ENCODE measurements around the gene PRSS12. TPM values are rescaled to one million over a fixed set of nuclear protein-coding genes. Genes with fewer than 3 reads are reported as not detected.
"Not testable (repeated sequence)": the region's sequence is repeated elsewhere in the genome, so short reads cannot be mapped to it uniquely, and the experiment has no call there.

The PRSS12 gene
- total RNA-seq, 1 experiment from 2014 or later = 5.8 TPM

DNA sequence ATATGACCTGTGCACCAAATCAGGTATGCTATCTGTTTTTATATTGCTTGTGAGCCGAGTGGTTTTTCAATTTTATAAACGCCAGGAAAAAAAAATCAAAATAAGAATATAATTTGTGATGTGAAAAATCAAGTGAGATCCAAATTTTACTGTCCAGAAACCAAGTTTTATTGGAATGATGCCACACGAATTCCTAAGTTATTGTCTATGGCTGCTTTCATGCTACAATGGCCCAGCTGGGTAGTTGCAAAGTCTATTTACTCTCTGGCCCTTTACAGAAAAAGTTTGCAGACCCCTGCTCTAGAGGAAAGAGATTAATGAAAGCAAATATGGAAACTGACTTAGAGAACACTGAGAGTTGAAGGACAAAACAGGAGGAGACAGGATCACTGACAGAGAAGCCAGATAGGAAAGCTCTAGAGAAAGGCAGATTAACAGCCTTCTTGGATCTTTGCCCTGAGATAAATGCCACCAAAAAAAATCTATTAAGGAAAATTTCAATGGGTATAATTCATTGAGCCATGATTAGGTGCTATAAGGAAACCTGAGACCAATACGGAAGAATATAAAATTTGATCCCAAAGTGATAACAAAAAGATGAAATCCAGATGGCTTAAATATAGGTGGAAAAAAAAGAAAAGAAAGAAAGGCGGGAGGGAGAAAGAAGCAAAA lies 29.8 kb downstream of the PRSS12 start:
- no peak for DNase-seq (ENCODE audit: low read depth)

DNA sequence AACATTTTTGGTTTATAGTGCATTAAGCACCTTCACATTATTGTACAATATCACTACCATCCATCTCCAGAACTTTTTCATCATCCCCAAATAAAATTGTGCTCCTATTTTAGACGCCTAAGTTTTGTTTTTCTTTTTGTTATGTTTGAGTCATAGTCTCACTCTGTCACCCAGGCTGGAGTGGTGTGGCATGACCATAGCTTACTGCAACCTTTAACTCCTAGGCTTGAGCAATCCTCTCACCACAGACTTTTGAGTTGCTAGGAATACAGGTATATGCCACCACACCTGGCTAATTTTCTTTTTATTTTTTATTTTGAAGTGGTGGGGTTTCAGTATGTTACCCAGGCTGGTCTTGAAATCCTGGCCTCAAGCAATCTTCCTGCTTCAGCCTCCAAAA lies 33.9 kb downstream of the PRSS12 start:
- DNase-seq (ENCODE audit: low read depth) = no peak

DNA sequence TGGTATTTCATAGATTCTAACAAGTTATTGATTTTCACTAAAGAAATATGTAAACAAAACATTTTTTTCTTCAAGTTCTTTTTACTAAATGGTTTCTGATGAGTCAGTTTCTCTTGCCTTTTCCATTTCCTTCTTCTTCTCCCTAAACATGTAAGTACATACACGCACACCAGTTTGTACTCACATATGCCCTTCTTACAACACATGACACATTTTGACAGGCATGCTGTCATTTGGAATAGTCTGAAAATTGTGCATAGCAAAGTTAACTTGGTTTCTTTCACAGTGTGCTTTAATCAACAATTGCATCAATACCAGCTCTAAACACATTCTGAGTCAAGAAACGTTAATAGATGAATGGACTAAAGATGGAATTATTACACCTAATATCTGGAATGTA lies 35.1 kb downstream of the PRSS12 start:
- DNase-seq (ENCODE audit: low read depth) = no peak

DNA sequence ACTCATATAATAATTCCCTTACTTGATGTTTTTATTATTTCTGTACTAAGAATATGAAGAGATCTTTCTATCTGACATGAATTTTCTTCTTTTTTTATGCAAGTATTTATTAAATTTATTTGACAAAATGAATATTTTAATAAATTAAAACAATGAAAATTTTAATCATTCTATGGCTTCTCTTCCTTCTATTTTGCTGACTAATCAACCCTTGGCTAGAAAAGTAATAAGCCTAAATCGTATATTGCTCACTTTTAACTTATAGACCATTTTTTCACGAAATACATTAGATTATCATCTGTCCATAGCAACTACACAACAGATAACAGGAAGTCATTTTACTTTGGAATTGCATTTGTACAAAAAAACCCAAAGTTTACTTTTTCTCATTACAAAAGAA lies 38.6 kb downstream of the PRSS12 start:
- no peak for DNase-seq (ENCODE audit: low read depth)

DNA sequence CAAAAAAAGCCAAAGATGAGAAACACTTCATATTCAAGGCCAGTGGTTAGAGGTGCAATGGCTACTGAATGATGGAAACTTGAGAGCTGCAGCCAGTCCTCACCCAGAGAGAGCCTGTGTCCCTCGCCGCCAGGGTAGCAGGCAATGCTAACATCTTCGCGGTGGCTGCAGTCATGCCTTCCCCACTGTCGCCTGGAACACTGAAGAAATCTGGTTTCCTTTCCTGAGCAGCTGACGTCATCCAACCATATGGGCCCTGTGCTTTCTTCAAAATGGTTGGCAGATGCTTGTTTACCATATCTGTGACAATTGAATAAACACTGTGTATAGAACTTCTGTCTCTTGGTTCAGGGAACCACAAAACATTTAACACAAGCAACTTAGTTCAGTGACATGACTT lies 39.7 kb downstream of the PRSS12 start:
- DNase-seq (ENCODE audit: low read depth) = no peak

DNA sequence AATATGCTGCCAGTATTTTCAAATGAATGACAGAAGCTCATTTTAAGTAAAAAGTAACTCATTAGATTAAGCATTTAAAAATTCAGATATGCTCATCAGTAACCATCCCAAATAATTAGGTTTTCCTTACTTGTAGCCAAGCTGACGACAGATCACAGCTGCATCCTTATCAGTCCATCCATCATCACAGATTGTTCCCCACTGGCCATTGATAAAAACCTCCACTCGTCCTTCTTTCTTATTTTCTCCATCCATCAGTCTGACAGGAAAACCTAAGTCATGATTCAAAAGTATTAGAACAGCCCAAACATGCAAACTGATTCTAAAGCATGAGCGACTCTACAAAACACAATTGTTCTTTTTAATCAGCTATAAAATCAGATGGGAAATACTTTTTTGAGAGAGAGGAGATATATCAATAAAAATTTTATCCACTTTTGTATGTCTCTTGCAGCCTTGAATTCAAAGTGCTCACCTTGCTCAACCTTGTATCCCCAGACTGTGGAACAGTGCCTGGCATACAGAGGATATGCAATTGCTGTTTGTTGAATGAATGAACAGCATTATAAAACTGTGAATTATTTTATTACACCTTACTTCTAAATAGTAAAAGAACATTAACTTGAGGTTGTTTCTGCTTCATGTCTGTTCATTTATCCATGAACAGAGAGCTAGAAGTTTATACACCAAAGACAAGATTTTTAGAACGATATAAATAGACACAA lies 44.3 kb downstream of the PRSS12 start:
- DNase-seq (ENCODE audit: low read depth) = no peak

- DNase-seq (ENCODE audit: low read depth) = no peak
These were observed 45.2 kb downstream of the PRSS12 start for GRCh38 chr4:118307643-118308042.

GRCh38 chr4:118299619-118300018 lies 53.2 kb downstream of the PRSS12 start:
- DNase-seq (ENCODE audit: low read depth) = not testable (repeated sequence)

DNA sequence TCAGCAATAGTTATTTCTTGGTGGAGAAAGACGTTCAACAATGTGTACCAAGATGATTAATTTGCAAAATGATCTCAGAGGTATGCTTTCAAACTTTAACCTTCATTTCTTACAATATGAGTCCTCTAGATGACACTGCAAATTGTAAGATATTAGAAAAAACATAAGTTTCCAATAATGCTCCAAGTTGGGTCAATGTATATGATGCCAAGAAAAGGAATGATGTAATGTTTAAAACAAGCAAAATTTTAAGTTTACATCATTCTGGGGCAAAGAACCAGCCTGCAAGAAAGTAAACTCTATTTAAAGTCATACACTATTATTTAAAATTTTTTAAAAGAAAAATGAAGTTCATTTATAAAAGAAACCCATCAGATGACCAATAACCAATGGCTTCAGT lies 56.1 kb downstream of the PRSS12 start:
- no peak for DNase-seq (ENCODE audit: low read depth)

DNA sequence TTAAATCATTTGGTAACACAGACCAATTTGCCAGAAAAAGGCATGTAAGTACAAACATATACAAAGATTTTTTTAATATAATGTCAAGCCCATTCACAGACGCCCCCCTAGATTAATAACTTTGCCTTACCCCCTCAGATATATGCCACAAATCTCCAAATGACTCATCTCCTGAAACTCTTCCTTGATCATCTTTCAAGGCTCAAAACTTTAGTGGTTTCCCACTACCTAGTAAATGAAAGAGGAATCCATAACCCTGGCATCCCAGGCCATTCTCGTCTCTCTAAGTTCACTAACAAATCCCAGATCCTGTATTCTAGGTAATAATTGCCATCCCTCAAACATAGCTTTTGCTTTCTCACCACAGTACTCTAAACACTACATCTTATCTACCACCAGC lies 61.9 kb downstream of the PRSS12 start:
- DNase-seq (ENCODE audit: low read depth) = no peak

GRCh38 chr4:118289794-118290193 lies 63.0 kb downstream of the PRSS12 start:
- DNase-seq (ENCODE audit: low read depth) = no peak

GRCh38 chr4:118287711-118288451 lies 64.9 kb downstream of the PRSS12 start:
- DNase-seq (ENCODE audit: low read depth) = no peak

- DNase-seq (ENCODE audit: low read depth) = no peak
These were observed 66.1 kb downstream of the PRSS12 start for GRCh38 chr4:118286685-118287084.

DNA sequence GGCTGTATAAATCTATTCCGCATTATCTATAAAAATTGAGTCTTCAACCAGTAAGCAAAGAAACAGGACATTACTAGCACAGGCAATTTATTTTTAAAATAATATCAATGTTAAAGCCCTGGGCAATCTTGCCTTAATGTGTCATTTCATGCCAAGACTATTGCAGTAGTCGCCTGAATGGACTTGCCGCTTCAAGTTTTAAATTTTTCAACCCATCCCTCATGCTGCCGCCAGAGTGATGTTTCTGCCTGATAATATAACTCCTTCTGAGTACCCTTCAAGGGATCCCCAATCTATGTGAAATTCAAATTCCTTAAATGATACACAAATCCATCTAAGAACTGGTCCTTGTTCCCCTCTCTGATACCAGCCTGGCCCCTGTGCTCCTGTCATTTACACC lies 66.9 kb downstream of the PRSS12 start:
- DNase-seq (ENCODE audit: low read depth) = no peak

GRCh38 chr4:118284169-118284568 lies 68.6 kb downstream of the PRSS12 start:
- DNase-seq (ENCODE audit: low read depth) = no peak

DNA sequence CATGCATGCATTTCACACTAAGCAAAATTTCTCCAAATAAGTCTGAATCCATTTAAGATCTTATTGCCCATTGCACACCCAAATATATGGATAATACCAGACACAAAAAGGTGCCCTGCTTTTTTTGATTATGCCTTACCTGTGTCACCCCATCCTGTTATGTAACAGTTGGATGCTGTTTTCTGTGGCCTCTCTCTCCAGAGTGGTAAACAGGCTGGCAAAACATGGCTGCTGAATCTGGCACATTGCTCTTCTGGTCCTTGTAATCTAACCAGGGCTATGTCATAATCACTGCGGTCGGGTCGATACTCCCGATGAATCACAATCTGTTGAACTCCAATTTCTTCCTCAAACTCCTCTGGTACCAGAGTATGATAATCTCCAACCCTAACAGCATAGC lies 70.1 kb downstream of the PRSS12 start:
- DNase-seq (ENCODE audit: low read depth) = peak; percentile 45

DNA sequence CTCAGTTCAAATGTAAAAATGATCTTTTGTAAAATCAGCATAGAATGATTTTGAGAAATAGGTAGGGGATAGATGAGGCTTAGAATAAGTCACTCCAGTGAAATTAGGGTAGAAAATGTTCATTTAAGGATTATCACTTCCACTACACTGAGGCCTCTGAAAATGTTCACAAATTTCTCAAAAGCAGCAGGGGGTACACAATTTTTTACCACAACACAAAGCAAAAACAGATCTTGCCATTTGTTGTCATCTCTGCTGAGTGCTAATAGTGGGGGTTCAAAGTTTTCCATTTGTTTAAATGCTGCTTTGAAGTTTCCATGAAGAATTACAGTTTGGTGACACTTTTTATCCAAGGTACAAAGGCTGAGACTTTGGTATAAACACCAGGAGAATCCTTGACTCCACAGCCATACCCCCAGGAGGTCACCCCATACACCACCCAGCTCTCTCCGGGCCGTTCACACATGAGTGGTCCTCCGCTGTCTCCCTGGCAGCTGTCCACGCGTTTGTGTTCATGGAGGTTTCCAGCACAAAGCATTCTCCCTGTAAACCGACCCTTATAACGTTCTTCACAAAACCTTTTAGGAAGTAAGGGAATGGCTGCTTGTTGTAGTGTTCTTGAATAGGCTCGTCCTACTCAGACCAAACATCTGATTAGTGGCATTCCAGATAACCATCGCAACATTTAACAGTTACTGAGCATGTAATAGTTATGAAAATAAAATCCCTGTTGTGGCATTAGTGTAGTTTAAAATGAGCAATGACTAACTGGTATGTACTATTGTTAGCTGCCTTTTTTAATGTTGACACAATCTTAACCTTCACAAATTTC lies 71.0 kb downstream of the PRSS12 start:
- DNase-seq (ENCODE audit: low read depth) = peak; percentile 45

DNA sequence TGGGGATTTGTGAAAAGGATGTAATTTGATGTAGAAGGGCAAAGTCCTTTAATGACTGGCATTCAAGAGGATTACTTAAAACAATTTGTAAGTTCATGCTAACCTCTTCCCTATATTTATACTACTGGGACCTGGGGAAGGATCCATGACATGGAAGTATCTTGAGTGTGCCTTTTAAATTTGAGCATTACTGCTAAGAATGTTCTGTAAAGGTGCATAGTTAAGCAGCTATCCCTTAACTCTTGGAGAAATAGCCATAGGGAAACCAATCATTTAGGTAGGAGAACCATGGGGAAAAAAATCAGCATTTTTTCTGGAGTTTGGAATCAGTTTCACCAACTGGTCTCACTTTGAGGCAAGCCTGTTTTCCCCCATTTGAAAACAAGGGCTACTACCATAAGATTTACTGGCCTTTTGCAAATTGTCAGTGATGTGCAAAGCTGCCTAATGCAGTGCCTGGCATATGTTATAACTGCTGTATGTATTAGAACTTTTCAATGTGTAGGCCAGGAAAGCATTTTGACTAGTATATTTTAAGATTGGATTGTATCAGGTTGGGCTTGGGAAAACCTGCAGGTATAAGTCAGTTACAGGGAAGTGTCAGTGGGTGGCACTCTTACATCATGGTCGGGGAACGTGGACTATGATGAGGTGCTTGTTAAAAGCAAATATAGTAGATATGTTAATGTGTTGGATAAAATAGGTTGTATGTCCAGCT lies 72.1 kb downstream of the PRSS12 start:
- peak; percentile 48 for DNase-seq (ENCODE audit: low read depth)

DNA sequence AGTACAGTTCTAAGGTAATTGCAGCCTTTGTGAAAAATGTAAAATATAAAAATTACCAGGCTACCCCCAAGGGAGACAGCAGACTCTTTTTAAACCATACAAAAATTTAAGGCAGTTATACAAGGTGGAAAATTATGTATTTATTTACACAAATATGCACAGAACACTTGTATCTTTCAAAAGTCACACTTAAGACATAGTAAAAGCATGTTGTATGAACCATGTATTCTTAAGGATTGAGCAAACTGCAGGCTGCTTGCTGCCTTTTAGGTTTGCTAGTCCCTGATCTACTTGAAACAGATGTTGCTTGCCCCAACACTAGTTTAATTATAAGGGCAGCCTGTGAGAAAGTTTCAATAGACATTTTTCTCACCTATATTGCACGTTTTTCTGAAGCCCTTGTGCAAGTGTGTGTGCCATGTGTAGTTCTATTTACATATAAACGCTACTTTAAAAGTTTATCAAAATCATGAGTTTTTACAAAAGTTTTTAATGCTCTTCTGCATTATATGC lies 72.8 kb downstream of the PRSS12 start:
- no peak for DNase-seq (ENCODE audit: low read depth)

DNA sequence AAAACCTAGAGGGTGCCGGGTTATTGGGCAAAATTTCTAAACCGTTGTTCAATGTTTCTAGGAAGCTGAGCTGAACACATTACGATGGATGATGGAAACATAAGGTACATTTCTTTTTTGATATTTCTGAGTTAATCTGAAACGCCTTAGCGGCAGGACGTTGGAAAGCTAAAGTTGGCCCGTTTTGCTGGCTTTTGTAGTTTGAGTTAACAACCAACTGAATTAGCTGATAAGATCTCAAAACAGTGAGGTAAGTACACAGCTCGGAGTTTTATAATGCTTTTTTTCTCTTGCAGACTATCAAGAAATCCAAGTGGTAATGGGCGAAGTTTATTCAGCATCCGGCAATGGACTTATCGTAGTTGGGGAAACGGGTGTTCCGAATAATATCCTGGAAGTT lies 73.5 kb downstream of the PRSS12 start:
- DNase-seq (ENCODE audit: low read depth) = no peak

Data from Daoy (cell line).